ENCODE results near the gene FBP1. TPM values are rescaled to one million over a fixed set of nuclear protein-coding genes. Genes with fewer than 3 reads are reported as not detected.

FBP1 gene
- total and polyA plus RNA-seq, 12 donors: 2.1 to 61.1 (median 33.9) TPM

DNA sequence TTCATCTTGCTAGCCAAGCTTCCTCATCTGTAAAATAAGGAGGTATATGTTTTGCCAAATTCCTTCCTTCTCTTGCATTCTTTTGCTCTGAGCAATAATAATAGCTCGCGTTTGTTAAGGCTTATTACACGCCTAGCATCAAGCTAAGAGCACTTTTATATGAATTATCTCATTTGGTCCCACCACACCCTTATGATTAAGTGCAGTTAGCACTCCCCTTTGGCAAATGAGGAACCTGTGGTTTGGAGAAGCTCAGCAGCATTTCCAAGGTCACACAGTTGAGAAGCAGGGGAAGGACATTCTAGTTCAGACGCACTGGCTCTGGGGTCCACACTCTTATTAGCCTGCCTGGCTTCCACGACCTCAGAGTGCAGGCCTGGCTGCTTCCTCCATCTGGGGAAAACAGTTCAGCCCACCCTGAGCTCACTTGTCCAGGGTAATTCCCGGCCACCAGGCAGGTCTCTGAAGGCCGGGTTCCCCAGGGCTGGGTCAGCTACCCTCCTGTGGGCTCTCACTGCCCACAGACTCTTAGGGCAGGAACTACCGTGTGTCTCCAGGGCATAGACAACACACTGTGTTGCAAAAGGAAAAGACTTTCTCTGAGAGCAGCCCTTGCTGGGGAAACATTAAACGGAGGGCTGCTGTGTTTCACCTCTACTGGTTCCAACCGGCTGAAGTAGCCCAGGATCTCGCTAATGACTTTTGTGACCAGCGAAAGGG is 9.9 kb upstream of the FBP1 start:
- intact Hi-C loops (cut with DNase I): no loop called here
- Histone ChIP-seq H3K27ac (peak overlapping the region in 1 of 5 donors; percentile 24), H3K9me3 (replicated peaks in 1 of 3) (no peaks in the 10 kb centered on the region), H3K4me1 (replicated peaks in 1 of 2) (no peaks in the 10 kb centered on the region), H3K36me3 (replicated peaks in 1 of 2) (no peaks in the 10 kb centered on the region), H3K4me3 (no peak overlapping the region), H3K27me3 (no peaks in the 10 kb centered on the region)
- DNase-seq: no peak
- TF ChIP-seq POLR2A (IDR thresholded peaks at IDR 0.05): no peak
- TF ChIP-seq, protein P1, sequence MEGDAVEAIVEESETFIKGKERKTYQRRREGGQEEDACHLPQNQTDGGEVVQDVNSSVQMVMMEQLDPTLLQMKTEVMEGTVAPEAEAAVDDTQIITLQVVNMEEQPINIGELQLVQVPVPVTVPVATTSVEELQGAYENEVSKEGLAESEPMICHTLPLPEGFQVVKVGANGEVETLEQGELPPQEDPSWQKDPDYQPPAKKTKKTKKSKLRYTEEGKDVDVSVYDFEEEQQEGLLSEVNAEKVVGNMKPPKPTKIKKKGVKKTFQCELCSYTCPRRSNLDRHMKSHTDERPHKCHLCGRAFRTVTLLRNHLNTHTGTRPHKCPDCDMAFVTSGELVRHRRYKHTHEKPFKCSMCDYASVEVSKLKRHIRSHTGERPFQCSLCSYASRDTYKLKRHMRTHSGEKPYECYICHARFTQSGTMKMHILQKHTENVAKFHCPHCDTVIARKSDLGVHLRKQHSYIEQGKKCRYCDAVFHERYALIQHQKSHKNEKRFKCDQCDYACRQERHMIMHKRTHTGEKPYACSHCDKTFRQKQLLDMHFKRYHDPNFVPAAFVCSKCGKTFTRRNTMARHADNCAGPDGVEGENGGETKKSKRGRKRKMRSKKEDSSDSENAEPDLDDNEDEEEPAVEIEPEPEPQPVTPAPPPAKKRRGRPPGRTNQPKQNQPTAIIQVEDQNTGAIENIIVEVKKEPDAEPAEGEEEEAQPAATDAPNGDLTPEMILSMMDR (IDR thresholded peaks at IDR 0.05): no peak
- WGBS, 4 donors: 70 to 80% (median 76%) methylated on average over 7 to 12 of the region's 12 CpGs

DNA sequence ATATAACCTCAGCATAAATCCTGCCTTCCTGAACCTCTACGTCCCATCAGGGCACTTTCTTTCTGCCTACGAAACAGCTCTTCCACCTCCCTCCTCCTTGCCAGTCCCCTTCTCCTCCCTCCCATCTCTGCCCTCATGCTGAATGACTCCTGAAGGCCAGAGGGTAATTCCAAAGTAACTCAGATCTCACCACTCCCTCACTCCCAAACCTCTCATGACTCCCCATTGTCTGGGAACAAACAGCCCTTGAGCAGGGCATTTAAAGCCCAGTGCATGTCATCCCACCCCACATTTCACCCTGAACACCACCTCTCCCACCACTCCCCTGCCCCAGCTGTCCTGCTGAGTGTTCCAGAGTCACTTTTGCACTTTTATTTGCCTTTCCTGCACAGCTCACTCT is 8.9 kb upstream of the FBP1 start:
- H3K4me1 ChIP-seq (replicated peaks in 1 of 2): no peaks in the 10 kb centered on the region
- DNase-seq: no peak
- no peaks in the 10 kb centered on the region for H3K36me3 ChIP-seq (replicated peaks in 1 of 2)
- 80 to 91% (median 87%) methylated on average over 2 of the region's 2 CpGs for WGBS, 4 donors
- TF ChIP-seq, protein P1 (IDR thresholded peaks at IDR 0.05): no peak
- TF ChIP-seq POLR2A (IDR thresholded peaks at IDR 0.05): no peak
- H3K9me3 ChIP-seq (replicated peaks in 1 of 3): no peaks in the 10 kb centered on the region
- intact Hi-C loops (cut with DNase I): no loop called here
- H3K27me3 ChIP-seq: no peaks in the 10 kb centered on the region
- no peak overlapping the region for H3K27ac ChIP-seq
- H3K4me3 ChIP-seq: no peak overlapping the region

DNA sequence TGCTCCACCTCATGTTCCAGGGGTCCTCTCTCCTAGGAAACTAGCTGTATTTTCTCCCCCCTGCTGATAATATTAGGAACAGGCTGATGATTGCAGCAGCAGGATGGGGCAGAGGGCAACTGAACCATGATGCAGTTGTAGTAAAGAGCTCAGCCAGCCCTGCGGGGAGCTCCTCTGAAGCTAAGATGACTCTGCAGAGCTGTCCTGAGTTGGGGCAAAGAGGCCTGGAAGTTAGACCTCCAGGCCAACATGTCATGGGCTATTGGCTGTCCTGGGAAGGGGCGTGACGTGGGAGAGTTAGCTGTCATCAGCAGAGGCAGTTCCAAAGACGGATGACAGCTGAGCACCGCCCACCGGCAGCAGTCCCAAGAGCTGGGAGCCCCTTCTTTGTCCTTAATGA is 6.6 kb upstream of the FBP1 start:
- H3K27me3 ChIP-seq: no peaks in the 10 kb centered on the region
- no peaks in the 10 kb centered on the region for H3K4me1 ChIP-seq (replicated peaks in 1 of 2)
- no peak overlapping the region for H3K27ac ChIP-seq
- no peaks in the 10 kb centered on the region for H3K9me3 ChIP-seq (replicated peaks in 1 of 3)
- TF ChIP-seq POLR2A (IDR thresholded peaks at IDR 0.05): no peak
- TF ChIP-seq, protein P1 (IDR thresholded peaks at IDR 0.05): no peak
- no peak overlapping the region for H3K4me3 ChIP-seq
- intact Hi-C loops (cut with DNase I): no loop called here
- DNase-seq: no peak
- no peaks in the 10 kb centered on the region for H3K36me3 ChIP-seq (replicated peaks in 1 of 2)
- 64 to 86% (median 76%) methylated on average over 4 to 6 of the region's 6 CpGs for WGBS, 4 donors

DNA sequence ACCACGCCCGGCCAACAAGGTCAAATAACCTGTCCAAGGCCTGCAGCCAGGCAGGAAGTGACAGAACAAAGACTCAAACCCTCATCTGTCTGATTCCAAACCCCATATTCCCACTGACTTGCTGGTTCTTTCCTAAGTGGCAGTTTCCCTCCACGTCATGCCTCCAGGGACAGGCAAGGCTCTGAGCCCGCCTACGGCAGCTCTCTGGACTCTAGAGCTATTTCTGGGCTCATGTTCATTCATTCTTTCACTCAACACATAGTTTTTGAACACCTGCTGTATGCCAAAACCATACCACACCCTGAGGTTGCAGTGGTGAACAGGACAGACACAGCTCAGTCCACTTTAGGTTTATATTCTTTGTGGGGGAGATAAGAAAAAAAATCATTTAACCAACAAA is 5.2 kb upstream of the FBP1 start:
- no peak overlapping the region for H3K4me3 ChIP-seq
- H3K9me3 ChIP-seq (replicated peaks in 1 of 3): no peaks in the 10 kb centered on the region
- TF ChIP-seq, protein P1 (IDR thresholded peaks at IDR 0.05): no peak
- no peak for TF ChIP-seq POLR2A (IDR thresholded peaks at IDR 0.05)
- 73 to 87% (median 82%) methylated on average over 5 of the region's 5 CpGs for WGBS, 4 donors
- intact Hi-C loops (cut with DNase I): no loop called here
- H3K4me1 ChIP-seq (replicated peaks in 1 of 2): peaks cover 0 to 5% of the 10 kb centered on the region in 2 donors
- no peak for DNase-seq
- H3K36me3 ChIP-seq (replicated peaks in 1 of 2): no peaks in the 10 kb centered on the region
- no peak overlapping the region for H3K27ac ChIP-seq
- H3K27me3 ChIP-seq: no peaks in the 10 kb centered on the region
